Fibroblast of lung (primary cell): ENCODE measurements around the gene VPS11.

Experiments used
- EZH2 ChIP-seq: IDR thresholded peaks from 2 replicates; pipeline ENCODE4 v1.5.1; 2012; ENCODE audit warnings: low read length, control low read depth, mild to moderate bottlenecking; ENCODE audit errors: missing control alignments
- TF ChIP-seq, protein P1 (sequence below), 2 donors: IDR thresholded peaks in 1 of 2; conservative IDR thresholded peaks in 1 of 2; 1 replicate in 1 of 2; 2 replicates in 1 of 2; pipeline ENCODE4 v1.5.1; 2011 to 2012; ENCODE audit warnings: low read length in 2 of 2, control low read depth in 1 of 2, inconsistent platforms in 1 of 2, low read depth in 1 of 2, mild to moderate bottlenecking in 1 of 2

DNA sequence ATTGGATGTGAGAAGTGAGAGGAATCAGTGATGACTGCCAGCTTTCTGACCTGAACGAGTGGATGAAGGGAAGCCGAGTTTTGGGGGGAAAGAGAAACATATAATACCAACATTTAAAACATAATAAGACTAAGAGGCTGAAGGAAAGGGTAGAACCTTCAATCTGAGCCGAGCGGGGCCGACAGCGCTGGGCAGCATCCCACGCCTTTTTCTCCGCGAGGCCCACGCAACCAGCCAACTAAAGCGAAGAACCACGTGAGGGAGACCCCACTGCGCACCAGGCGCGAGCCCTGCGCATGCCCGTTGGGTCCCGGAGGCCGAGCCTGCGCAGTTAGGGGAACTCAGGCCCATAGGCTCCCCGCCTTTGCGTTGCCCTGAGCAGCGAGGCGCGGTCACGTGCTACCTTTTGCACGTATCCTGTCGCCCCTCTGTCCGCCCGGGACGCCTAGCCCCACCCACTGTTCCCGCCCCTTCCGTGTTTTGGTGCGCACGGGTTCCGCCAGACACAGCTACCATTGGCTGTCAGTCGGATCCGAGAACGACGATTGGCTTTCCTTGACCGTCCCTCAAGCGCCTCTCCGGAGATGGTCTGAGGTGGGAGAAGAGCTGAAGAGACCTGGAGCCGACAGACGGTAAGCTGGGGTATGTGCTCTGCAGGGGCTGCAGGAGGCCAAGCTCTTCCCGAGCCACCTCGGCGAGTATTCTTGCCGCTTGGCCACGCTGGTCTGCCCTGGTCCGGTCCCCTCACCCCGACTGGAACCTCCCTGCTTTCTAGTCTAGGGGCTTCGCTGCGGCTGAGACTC, 53.6 kb downstream of the VPS11 start, which contains the start of gene HINFP:
- TF ChIP-seq, protein P1, sequence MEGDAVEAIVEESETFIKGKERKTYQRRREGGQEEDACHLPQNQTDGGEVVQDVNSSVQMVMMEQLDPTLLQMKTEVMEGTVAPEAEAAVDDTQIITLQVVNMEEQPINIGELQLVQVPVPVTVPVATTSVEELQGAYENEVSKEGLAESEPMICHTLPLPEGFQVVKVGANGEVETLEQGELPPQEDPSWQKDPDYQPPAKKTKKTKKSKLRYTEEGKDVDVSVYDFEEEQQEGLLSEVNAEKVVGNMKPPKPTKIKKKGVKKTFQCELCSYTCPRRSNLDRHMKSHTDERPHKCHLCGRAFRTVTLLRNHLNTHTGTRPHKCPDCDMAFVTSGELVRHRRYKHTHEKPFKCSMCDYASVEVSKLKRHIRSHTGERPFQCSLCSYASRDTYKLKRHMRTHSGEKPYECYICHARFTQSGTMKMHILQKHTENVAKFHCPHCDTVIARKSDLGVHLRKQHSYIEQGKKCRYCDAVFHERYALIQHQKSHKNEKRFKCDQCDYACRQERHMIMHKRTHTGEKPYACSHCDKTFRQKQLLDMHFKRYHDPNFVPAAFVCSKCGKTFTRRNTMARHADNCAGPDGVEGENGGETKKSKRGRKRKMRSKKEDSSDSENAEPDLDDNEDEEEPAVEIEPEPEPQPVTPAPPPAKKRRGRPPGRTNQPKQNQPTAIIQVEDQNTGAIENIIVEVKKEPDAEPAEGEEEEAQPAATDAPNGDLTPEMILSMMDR (conservative IDR thresholded peaks at IDR 0.05 in 1 of 2, IDR thresholded peaks at IDR 0.05 in 1 of 2; ENCODE audit: low read depth in 1 of 2, low read length in 2 of 2), result no peak
- TF ChIP-seq EZH2, result no peak
